HCT116 (cell line): Measurements from ENCODE around the gene ABR. TPM values are rescaled to one million over a fixed set of nuclear protein-coding genes. Genes with fewer than 3 reads are reported as not detected.

Experiments
- ATAC-seq: fragments of 200-7000 bp; cut with Tn5 transposase; 2 replicates; pipeline ENCODE4 v1.9.1; 2020; ENCODE audit warnings: mild to moderate bottlenecking, moderate library complexity
- BruUV-seq: library from RNA; stranded (reverse); fragments of 400-500 nt; replicated peaks from 2 replicates; lab custom pipeline; 2021; lab: Mats Ljungman, UMichigan
- CTCF ChIA-PET: fragments of 300-600 bp; sonication (Branson Sonifier 250); formaldehyde crosslinking; loops from one replicate; lab custom pipeline; 2021; ENCODE audit warnings: antibody characterized with exemption; lab: Charles Lee
- POLR2A ChIA-PET: fragments of 300-600, 350-600 bp; sonication (Branson Sonifier 250); formaldehyde crosslinking; loops from one replicate; lab custom pipeline; 2021; ENCODE audit warnings: antibody characterized with exemption; lab: Charles Lee
- RAD21 ChIA-PET, 2 experiments: fragments of 300-600 bp; sonication (Branson Sonifier 250); formaldehyde crosslinking; loops; one replicate each; lab custom pipeline; 2023; ENCODE audit warnings: low total read pairs in 2 of 2; ENCODE audit not compliant: uncharacterized antibody in 2 of 2, unreplicated experiment in 2 of 2, low non-redundant PET in 1 of 2; lab: Charles Lee
- DNase-seq: peaks from one replicate; pipeline ENCODE4 v3.0.0-alpha.2; 2010; ENCODE audit warnings: low read depth, low spot score
- H2AFZ ChIP-seq: fragments of 200-600 bp; shearing (Covaris generic), sonication (generic); 2 replicates; pipeline ENCODE4 v1.6.1; 2017; ENCODE audit warnings: low read depth, mixed run types, mixed read lengths, antibody characterized with exemption, low read length; ENCODE audit not compliant: poor library complexity, severe bottlenecking
- H3K27ac ChIP-seq: 2 replicates; pipeline ENCODE4 v1.5.1; 2012; ENCODE audit warnings: low read depth, low read length
- H3K27me3 ChIP-seq: fragments of 200-600 bp; sonication (generic); 2 replicates; pipeline ENCODE4 v1.6.1; 2016; ENCODE audit warnings: mixed run types, low read length, mixed read lengths; ENCODE audit not compliant: insufficient read depth
- H3K36me3 ChIP-seq, 2 experiments: fragments of 200-500 bp in 1 of 2; fragments of 200-600 bp in 1 of 2; sonication (Bioruptor generic) in 1 of 2; sonication (generic) in 1 of 2; 2 replicates each; pipeline versions ENCODE4 v1.5.1 to v1.6.1; 2014 to 2016; ENCODE audit warnings: low read length in 2 of 2, inconsistent platforms in 1 of 2, mixed read lengths in 1 of 2, mixed run types in 1 of 2; ENCODE audit not compliant: insufficient read depth in 2 of 2, control insufficient read depth in 1 of 2
- H3K4me1 ChIP-seq, 2 experiments: fragments of 200-600 bp in 1 of 2; sonication (generic) in 1 of 2; 2 replicates each; pipeline versions ENCODE4 v1.5.1 to v1.6.1; 2012 to 2017; ENCODE audit warnings: low read length in 2 of 2, inconsistent platforms in 1 of 2, mild to moderate bottlenecking in 1 of 2, mixed read lengths in 1 of 2, mixed run types in 1 of 2, moderate library complexity in 1 of 2; ENCODE audit not compliant: insufficient read depth in 2 of 2, control insufficient read depth in 1 of 2
- H3K4me2 ChIP-seq: fragments of 200-600 bp; sonication (generic); 2 replicates; pipeline ENCODE4 v1.6.1; 2017; ENCODE audit warnings: mixed run types, low read length, mixed read lengths
- H3K4me3 ChIP-seq, 2 experiments: fragments of 200-600 bp in 1 of 2; sonication (generic) in 1 of 2; replicated peaks in 1 of 2; 2 replicates each; pipeline ENCODE4 v1.5.1; 2011 to 2016; ENCODE audit warnings: low read length in 2 of 2, control low read depth in 1 of 2, low read depth in 1 of 2, mild to moderate bottlenecking in 1 of 2, mixed read lengths in 1 of 2, mixed run types in 1 of 2
- H3K79me2 ChIP-seq: fragments of 200-600 bp; sonication (generic); 2 replicates; pipeline ENCODE4 v1.6.1; 2017; ENCODE audit warnings: mild to moderate bottlenecking, mixed run types, low read length, moderate library complexity, mixed read lengths; ENCODE audit not compliant: insufficient read depth
- H3K9ac ChIP-seq: fragments of 200-600 bp; sonication (generic); 2 replicates; pipeline ENCODE4 v1.6.1; 2016; ENCODE audit warnings: low read length, mixed read lengths
- H3K9me2 ChIP-seq: fragments of 200-600 bp; sonication (generic), shearing (Covaris generic); 2 replicates; pipeline ENCODE4 v1.6.1; 2017; ENCODE audit warnings: mixed run types, mild to moderate bottlenecking, moderate library complexity; ENCODE audit not compliant: insufficient read depth
- H3K9me3 ChIP-seq, 2 experiments: fragments of 200-500 bp in 1 of 2; fragments of 200-600 bp in 1 of 2; sonication (Bioruptor generic) in 1 of 2; sonication (generic) in 1 of 2; 2 replicates each; pipeline ENCODE4 v1.6.1; 2014 to 2017; ENCODE audit warnings: low read length in 2 of 2, mixed read lengths in 2 of 2, inconsistent platforms in 1 of 2, low read depth in 1 of 2, mild to moderate bottlenecking in 1 of 2, mixed run types in 1 of 2, moderate library complexity in 1 of 2; ENCODE audit not compliant: control insufficient read depth in 1 of 2, insufficient read depth in 1 of 2
- H4K20me1 ChIP-seq: fragments of 200-600 bp; sonication (generic), shearing (Covaris generic); 2 replicates; pipeline ENCODE4 v1.6.1; 2017; ENCODE audit warnings: mixed run types, mild to moderate bottlenecking, moderate library complexity; ENCODE audit not compliant: insufficient read depth
- CTCF ChIP-seq, 3 experiments: fragments of 200-600 bp in 1 of 3; sonication (generic) in 1 of 3; IDR thresholded peaks in 2 of 3; conservative IDR thresholded peaks in 1 of 3; 2 replicates each; pipeline ENCODE4 v1.5.1; 2012 to 2017; ENCODE audit warnings: low read depth in 2 of 3, low read length in 2 of 3, antibody characterized with exemption in 1 of 3, borderline replicate concordance in 1 of 3, control low read depth in 1 of 3, mild to moderate bottlenecking in 1 of 3, mixed read lengths in 1 of 3, mixed run types in 1 of 3, moderate library complexity in 1 of 3; ENCODE audit not compliant: insufficient read depth in 1 of 3
- EGR1 ChIP-seq: IDR thresholded peaks from 2 replicates; pipeline ENCODE4 v1.6.1; 2012; ENCODE audit warnings: low read depth
- ELF1 ChIP-seq: IDR thresholded peaks from 2 replicates; pipeline ENCODE4 v1.6.1; 2012; ENCODE audit warnings: low read depth, borderline replicate concordance
- EZH2phosphoT487 ChIP-seq: fragments of 200-600 bp; IDR thresholded peaks from 2 replicates; pipeline ENCODE4 v1.6.1; 2018; ENCODE audit warnings: antibody characterized with exemption, borderline replicate concordance
- JUND ChIP-seq: IDR thresholded peaks from 2 replicates; pipeline ENCODE4 v1.6.1; 2012
- MAX ChIP-seq: IDR thresholded peaks from 2 replicates; pipeline ENCODE4 v1.6.1; 2012
- POLR2A ChIP-seq: IDR thresholded peaks from 2 replicates; pipeline ENCODE4 v1.7.0; 2011; ENCODE audit warnings: borderline replicate concordance; ENCODE audit not compliant: insufficient read depth, insufficient read length; ENCODE audit errors: extremely low read depth
- POLR2AphosphoS5 ChIP-seq: IDR thresholded peaks from 2 replicates; pipeline ENCODE4 v1.6.1; 2011; ENCODE audit warnings: mild to moderate bottlenecking, low read depth, low read length, moderate library complexity
- REST ChIP-seq: IDR thresholded peaks from 2 replicates; pipeline ENCODE4 v1.6.1; 2012; ENCODE audit warnings: low read depth
- SIN3A ChIP-seq: IDR thresholded peaks from 2 replicates; pipeline ENCODE4 v1.6.1; 2012; ENCODE audit warnings: low read depth
- SRF ChIP-seq: IDR thresholded peaks from 2 replicates; pipeline ENCODE4 v1.6.1; 2012; ENCODE audit warnings: low read depth
- TCF7L2 ChIP-seq: IDR thresholded peaks from 2 replicates; pipeline ENCODE4 v1.7.0; 2011; ENCODE audit warnings: borderline replicate concordance, inconsistent platforms; ENCODE audit not compliant: insufficient read depth, insufficient read length; ENCODE audit errors: extremely low read depth
- ZFX ChIP-seq: fragments of 450-650 bp; IDR thresholded peaks from 2 replicates; pipeline ENCODE4 v1.6.1; 2017
- ZNF274 ChIP-seq: fragments of 200-500 bp; sonication (Bioruptor generic); IDR thresholded peaks from 2 replicates; pipeline ENCODE4 v1.6.1; 2014; ENCODE audit warnings: mild to moderate bottlenecking, low read depth, low read length, inconsistent platforms
- intact Hi-C: fragments of 100-400 bp; cut with micrococcal nuclease; formaldehyde crosslinking; loops from 2 replicates; pipeline ENCODE4 v1.10.0; 2022
- total RNA-seq: library from RNA; stranded (reverse); gene quantifications from one replicate; pipeline ENCODE4 v1.2.1, GENCODE V29; 2021; ENCODE audit not compliant: unreplicated experiment

Gene ABR
- total RNA-seq, 1 experiment from 2014 or later, result 58.5 TPM

- Histone ChIP-seq H4K20me1 (no peaks in the 10 kb centered on the region), H3K27ac (no peak overlapping the region), H3K9ac (no peak overlapping the region), H2AFZ (no peak overlapping the region), H3K4me2 (no peak overlapping the region), H3K9me3 (no peaks in the 10 kb centered on the region), H3K9me2 (no peaks in the 10 kb centered on the region), H3K27me3 (no peaks in the 10 kb centered on the region), H3K4me3 (no peak overlapping the region), H3K4me1 (no peaks in the 10 kb centered on the region), H3K36me3 (no peaks in the 10 kb centered on the region), H3K79me2 (no peaks in the 10 kb centered on the region)
- ChIA-PET POLR2A (no interaction called here), CTCF (interaction anchor here (1.3 kb wide), 1 partner anchor 16 kb away, joined by 5 read pairs; no protein-coding TSS in a partner anchor), RAD21 (no interaction called here)
- no TSS peak for BruUV-seq
- TF ChIP-seq TCF7L2, result no peak
- no peak for TF ChIP-seq ZFX
- TF ChIP-seq EZH2phosphoT487, result no peak
- TF ChIP-seq CTCF (IDR thresholded peaks at IDR 0.05 in 2 of 3, conservative IDR thresholded peaks at IDR 0.05 in 1 of 3; ENCODE audit: borderline replicate concordance in 1 of 3, insufficient read depth in 1 of 3, low read depth in 2 of 3, low read length in 2 of 3), result no peak
- TF ChIP-seq MAX, result no peak
- no peak for TF ChIP-seq REST
- TF ChIP-seq SRF, result no peak
- TF ChIP-seq POLR2A, result no peak
- no peak for TF ChIP-seq ZNF274
- no peak for TF ChIP-seq JUND
- TF ChIP-seq ELF1, result no peak
- TF ChIP-seq EGR1, result no peak
- TF ChIP-seq POLR2AphosphoS5, result no peak
- TF ChIP-seq SIN3A, result no peak
- ATAC-seq (no peak), DNase-seq (no peak)
- intact Hi-C loops, result no loop called here
Observed at GRCh38 chr17:1039511-1040215, 140.1 kb downstream of the ABR start.
